Sigmoid colon (tissue), 7 donors: ENCODE measurements around the gene DCAF16. TPM values are rescaled to one million over a fixed set of nuclear protein-coding genes. Genes with fewer than 3 reads are reported as not detected.

Source experiments
- DNase-seq: peaks from one replicate; pipeline ENCODE4 v3.0.0-alpha.2; 2019
- H3K27ac ChIP-seq, 4 donors: fragments of 200-600 bp; sonication (generic); one replicate each; pipeline ENCODE4 v1.5.1; 2016 to 2019; ENCODE audit warnings: mild to moderate bottlenecking in 1 of 4
- H3K27me3 ChIP-seq, 3 donors: fragments of 200-600 bp; sonication (generic); one replicate each; pipeline ENCODE4 v1.5.1; 2019; ENCODE audit warnings: mild to moderate bottlenecking in 1 of 3
- H3K36me3 ChIP-seq, 4 donors: fragments of 200-600 bp; sonication (generic); one replicate each; pipeline ENCODE4 v1.5.1; 2016 to 2019
- H3K4me1 ChIP-seq, 4 donors: fragments of 200-600 bp; sonication (generic); one replicate each; pipeline ENCODE4 v1.5.1; 2017 to 2019
- H3K4me3 ChIP-seq, 4 donors: fragments of 200-600 bp; sonication (generic); one replicate each; pipeline ENCODE4 v1.5.1; 2017 to 2019; ENCODE audit warnings: mild to moderate bottlenecking in 2 of 4, moderate library complexity in 1 of 4
- H3K9me3 ChIP-seq, 4 donors: fragments of 200-600 bp in 3 of 4; sonication (generic) in 3 of 4; one replicate each; pipeline versions ENCODE4 v1.5.1 to v1.6.1; 2013 to 2019
- EP300 ChIP-seq, 4 donors: sonication (generic); formaldehyde crosslinking; IDR thresholded peaks; one replicate each; pipeline ENCODE4 v1.6.1; 2017; ENCODE audit warnings: antibody characterized with exemption in 4 of 4
- POLR2A ChIP-seq, 2 donors: fragments of 450-650 bp; IDR thresholded peaks; one replicate each; pipeline ENCODE4 v1.6.1; 2016; ENCODE audit warnings: antibody characterized with exemption in 2 of 2, mild to moderate bottlenecking in 2 of 2, moderate library complexity in 2 of 2
- POLR2AphosphoS5 ChIP-seq, 4 donors: sonication (generic); formaldehyde crosslinking; IDR thresholded peaks; one replicate each; pipeline ENCODE4 v1.6.1; 2017; ENCODE audit warnings: antibody characterized with exemption in 4 of 4
- WGBS, 2 donors: extraction: QIAGEN DNeasy Blood & Tissue Kit; methylation state at CpG; one replicate each; pipeline ENCODE4 v1.1.7; 2013; 5-methylcytosine and 5-hydroxymethylcytosine counted together
- intact Hi-C: fragments of 100-400 bp; cut with DNase I; formaldehyde crosslinking; loops from one replicate; pipeline ENCODE4 v1.15.1; 2023
- polyA plus RNA-seq, 3 donors: library from polyadenylated mRNA; stranded (reverse); fragments of 200-250 nt; gene quantifications; one replicate each; pipeline ENCODE4 v1.2.3, GENCODE V29; 2013
- total RNA-seq, 4 donors: library from RNA; depleted of rRNA; stranded (reverse); fragments of >200 nt; gene quantifications; one replicate each; pipeline ENCODE4 v1.1.0, GENCODE V29; 2016
- TF ChIP-seq, protein P1 (sequence below), 4 experiments: fragments of 450-650 bp in 3 of 4; fragments of 200-600 bp in 1 of 4; IDR thresholded peaks; one replicate each; pipeline ENCODE4 v1.5.1; 2016 to 2019; ENCODE audit warnings: antibody characterized with exemption in 4 of 4, mild to moderate bottlenecking in 3 of 4, moderate library complexity in 2 of 4
- donor health status: healthy with polysubstance abuse.
- donor health status: Bipolar disorder and iron deficiency.
- donor health status: healthy.

DCAF16 gene
- total and polyA plus RNA-seq, 7 donors: 5.8 to 31.5 (median 23.2) TPM

DNA sequence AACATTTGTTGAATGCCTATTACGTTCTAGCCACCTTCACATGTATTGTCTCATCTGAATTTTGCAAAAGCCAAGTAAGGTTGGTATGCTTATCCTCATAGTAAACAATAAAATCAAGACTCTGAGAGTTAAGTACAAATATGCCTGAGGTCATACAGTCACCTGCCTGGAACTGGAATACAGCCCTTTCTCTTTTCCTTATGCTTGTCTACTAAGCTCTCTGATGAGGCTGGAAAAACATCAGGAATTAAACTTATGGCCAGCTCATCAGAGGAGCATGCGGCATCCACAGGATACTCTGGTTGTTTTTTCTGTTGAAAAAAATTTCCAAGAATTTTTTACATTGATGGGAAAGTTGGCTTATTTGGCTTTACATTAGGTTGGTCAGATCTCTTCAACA is 35.7 kb upstream of the DCAF16 start:
- Histone ChIP-seq H3K9me3 (no peaks in the 10 kb centered on the region), H3K4me3 (no peak overlapping the region), H3K4me1 (no peaks in the 10 kb centered on the region), H3K27ac (no peak overlapping the region), H3K27me3 (no peaks in the 10 kb centered on the region), H3K36me3 (no peaks in the 10 kb centered on the region)
- TF ChIP-seq, protein P1, sequence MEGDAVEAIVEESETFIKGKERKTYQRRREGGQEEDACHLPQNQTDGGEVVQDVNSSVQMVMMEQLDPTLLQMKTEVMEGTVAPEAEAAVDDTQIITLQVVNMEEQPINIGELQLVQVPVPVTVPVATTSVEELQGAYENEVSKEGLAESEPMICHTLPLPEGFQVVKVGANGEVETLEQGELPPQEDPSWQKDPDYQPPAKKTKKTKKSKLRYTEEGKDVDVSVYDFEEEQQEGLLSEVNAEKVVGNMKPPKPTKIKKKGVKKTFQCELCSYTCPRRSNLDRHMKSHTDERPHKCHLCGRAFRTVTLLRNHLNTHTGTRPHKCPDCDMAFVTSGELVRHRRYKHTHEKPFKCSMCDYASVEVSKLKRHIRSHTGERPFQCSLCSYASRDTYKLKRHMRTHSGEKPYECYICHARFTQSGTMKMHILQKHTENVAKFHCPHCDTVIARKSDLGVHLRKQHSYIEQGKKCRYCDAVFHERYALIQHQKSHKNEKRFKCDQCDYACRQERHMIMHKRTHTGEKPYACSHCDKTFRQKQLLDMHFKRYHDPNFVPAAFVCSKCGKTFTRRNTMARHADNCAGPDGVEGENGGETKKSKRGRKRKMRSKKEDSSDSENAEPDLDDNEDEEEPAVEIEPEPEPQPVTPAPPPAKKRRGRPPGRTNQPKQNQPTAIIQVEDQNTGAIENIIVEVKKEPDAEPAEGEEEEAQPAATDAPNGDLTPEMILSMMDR (IDR thresholded peaks at IDR 0.05): no peak
- TF ChIP-seq POLR2AphosphoS5 (IDR thresholded peaks at IDR 0.05) (no peak), EP300 (IDR thresholded peaks at IDR 0.05) (no peak), POLR2A (IDR thresholded peaks at IDR 0.05) (no peak)
- intact Hi-C loops: no loop called here
- 93 to 96% methylated on average over 2 of the region's 2 CpGs for WGBS, 2 donors
- DNase-seq: no peak

DNA sequence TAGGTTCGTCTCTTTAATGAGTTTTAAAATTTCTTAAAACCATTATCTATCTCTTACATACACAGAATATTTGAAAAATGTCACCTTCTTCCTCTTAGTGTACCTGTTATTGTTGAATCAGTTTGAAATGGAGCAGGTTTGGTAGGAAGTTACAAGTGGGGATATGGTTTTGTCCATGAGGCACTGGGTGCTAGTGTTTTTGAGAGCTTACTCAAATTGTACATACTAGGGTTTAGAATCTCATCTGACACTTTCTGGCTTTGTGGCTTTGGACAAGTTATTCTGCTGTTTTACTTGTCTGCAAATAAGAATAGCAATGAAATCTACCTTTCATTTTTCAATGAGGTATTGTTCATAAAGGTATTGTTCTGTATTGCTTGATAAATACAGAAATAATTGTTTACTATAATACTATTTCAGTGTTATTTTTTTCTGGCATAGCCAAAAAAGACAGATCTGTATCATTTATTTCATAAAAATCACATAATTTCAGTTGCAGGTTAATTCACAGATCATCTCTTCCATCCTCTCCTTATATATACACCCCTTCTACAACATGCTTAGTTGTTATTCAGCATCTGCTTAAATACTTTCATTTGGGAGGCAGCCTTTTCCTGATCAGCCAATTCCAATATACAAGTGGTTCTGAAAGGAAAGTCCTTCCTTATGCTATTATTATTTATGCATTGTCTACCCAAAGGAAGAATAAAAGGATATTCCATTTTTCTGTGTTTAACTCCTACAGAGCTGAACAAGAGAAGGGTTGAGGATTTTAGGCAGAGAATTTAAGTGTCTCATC is 13.5 kb upstream of the DCAF16 start:
- no peaks in the 10 kb centered on the region for H3K27me3 ChIP-seq
- WGBS, 2 donors: 82 to 86% methylated on average over 1 of the region's 1 CpG
- no peaks in the 10 kb centered on the region for H3K4me1 ChIP-seq
- intact Hi-C loops: no loop called here
- TF ChIP-seq POLR2AphosphoS5 (IDR thresholded peaks at IDR 0.05) (no peak), POLR2A (IDR thresholded peaks at IDR 0.05) (no peak), EP300 (IDR thresholded peaks at IDR 0.05) (no peak)
- TF ChIP-seq, protein P1 (IDR thresholded peaks at IDR 0.05): no peak
- H3K27ac ChIP-seq: no peak overlapping the region
- no peaks in the 10 kb centered on the region for H3K36me3 ChIP-seq
- no peak overlapping the region for H3K4me3 ChIP-seq
- no peak for DNase-seq
- H3K9me3 ChIP-seq: no peaks in the 10 kb centered on the region

- intact Hi-C loops: loop anchor here (5.0 kb wide), 1 partner anchor 775 kb away; no protein-coding TSS in a partner anchor
- DNase-seq: no peak
- no peaks in the 10 kb centered on the region for H3K27me3 ChIP-seq
- 55 to 58% methylated on average over 5 of the region's 5 CpGs for WGBS, 2 donors
- no peak overlapping the region for H3K4me3 ChIP-seq
- no peaks in the 10 kb centered on the region for H3K9me3 ChIP-seq
- TF ChIP-seq EP300 (IDR thresholded peaks at IDR 0.05): no peak
- TF ChIP-seq, protein P1 (IDR thresholded peaks at IDR 0.05): peak in 3 of 4 experiments; percentile 10 to 45 (median 43)
- no peak overlapping the region for H3K27ac ChIP-seq
- no peaks in the 10 kb centered on the region for H3K4me1 ChIP-seq
- H3K36me3 ChIP-seq: no peaks in the 10 kb centered on the region
These were observed 6.5 kb upstream of the DCAF16 start for GRCh38 chr4:17817027-17817426.

- no peaks in the 10 kb centered on the region for H3K9me3 ChIP-seq
- H3K4me3 ChIP-seq: no peak overlapping the region
- TF ChIP-seq POLR2AphosphoS5 (IDR thresholded peaks at IDR 0.05): no peak
- TF ChIP-seq POLR2A (IDR thresholded peaks at IDR 0.05): no peak
- TF ChIP-seq, protein P1 (IDR thresholded peaks at IDR 0.05): no peak
- TF ChIP-seq EP300 (IDR thresholded peaks at IDR 0.05): no peak
- H3K27me3 ChIP-seq: no peaks in the 10 kb centered on the region
- no peak overlapping the region for H3K27ac ChIP-seq
- intact Hi-C loops: loop anchor here (5.0 kb wide), 1 partner anchor 776 kb away; no protein-coding TSS in a partner anchor
- H3K4me1 ChIP-seq: peaks cover 0 to 5% (median 4%) of the 10 kb centered on the region in 4 donors
- no peak for DNase-seq
- WGBS, 2 donors: 95 to 97% methylated on average over 12 of the region's 12 CpGs
- no peaks in the 10 kb centered on the region for H3K36me3 ChIP-seq
These were observed 5.6 kb upstream of the DCAF16 start for GRCh38 chr4:17816142-17816541.
